ENCODE data around the gene FRMD7. TPM values are rescaled to one million over a fixed set of nuclear protein-coding genes. Genes with fewer than 3 reads are reported as not detected.

The FRMD7 gene
- 0.12 and 0.65 TPM in 2 replicates for total RNA-seq

GRCh38 chrX:132127743-132128142 lies at the start of gene FRMD7:
Gene FRMD7 (minus strand): TSS chrX:132128020. CDS start chrX:132127844, 176 bp downstream.

Other genes starting within 250 kb of the FRMD7 start
- gene STK26, start 104.7 kb downstream of the FRMD7 start, total RNA-seq, result 6.8 and 7.0 TPM in 2 replicates
- 26.1 and 26.2 TPM in 2 replicates for gene RAP2C, start 91.4 kb upstream of the FRMD7 start, total RNA-seq

Measured in hair follicle dermal papilla cell (primary cell).